Naive thymus-derived CD4-positive, alpha-beta T cell (primary cell): ENCODE results near the gene ACAT1. TPM values are rescaled to one million over a fixed set of nuclear protein-coding genes. Genes with fewer than 3 reads are reported as not detected.
"Not testable (repeated sequence)": the region's sequence is repeated elsewhere in the genome, so short reads cannot be mapped to it uniquely, and the experiment has no call there.

Source experiments
- ATAC-seq: fragments of 150-1000 bp; cut with Tn5 transposase; 2 replicates; pipeline ENCODE4 v1.10.0; 2021; ENCODE audit warnings: mild to moderate bottlenecking, moderate library complexity
- CTCF ChIA-PET: fragments of 350-600 bp; sonication (Branson Sonifier 250); formaldehyde crosslinking; loops from one replicate; lab custom pipeline; 2021; ENCODE audit warnings: antibody characterized with exemption; lab: Charles Lee
- POLR2A ChIA-PET: fragments of 350-600 bp; sonication (Branson Sonifier 250); formaldehyde crosslinking; loops from one replicate; lab custom pipeline; 2021; ENCODE audit warnings: antibody characterized with exemption, inconsistent platforms; lab: Charles Lee
- DNase-seq, 9 donors: peaks; one replicate each; pipeline versions ENCODE4 v3.0.0 to v3.0.0-alpha.2; 2020 to 2022; ENCODE audit warnings: mixed read lengths in 1 of 9
- H3K27ac ChIP-seq: one replicate; pipeline ENCODE4 v1.7.0; 2013; ENCODE audit warnings: mild to moderate bottlenecking, low read depth, low read length, moderate library complexity
- H3K27me3 ChIP-seq, 2 donors: one replicate each; pipeline ENCODE4 v1.7.0; 2013; ENCODE audit warnings: low read length in 2 of 2, mild to moderate bottlenecking in 2 of 2, moderate library complexity in 2 of 2; ENCODE audit not compliant: control insufficient read depth in 2 of 2, insufficient read depth in 2 of 2
- H3K36me3 ChIP-seq, 3 experiments: 1 replicate in 2 of 3; 2 replicates in 1 of 3; pipeline ENCODE4 v1.7.0; 2013; ENCODE audit warnings: low read length in 3 of 3, mild to moderate bottlenecking in 3 of 3, moderate library complexity in 1 of 3; ENCODE audit not compliant: insufficient read depth in 3 of 3, control insufficient read depth in 2 of 3
- H3K4me1 ChIP-seq, 2 donors: one replicate each; pipeline ENCODE4 v1.7.0; 2013; ENCODE audit warnings: low read length in 2 of 2, mild to moderate bottlenecking in 2 of 2, moderate library complexity in 1 of 2; ENCODE audit not compliant: control insufficient read depth in 2 of 2, insufficient read depth in 2 of 2
- H3K4me3 ChIP-seq: 2 replicates; pipeline ENCODE4 v1.7.0; 2013; ENCODE audit warnings: mild to moderate bottlenecking, low read length
- H3K9me3 ChIP-seq, 3 experiments: 1 replicate in 2 of 3; 2 replicates in 1 of 3; pipeline ENCODE4 v1.7.0; 2013; ENCODE audit warnings: low read length in 3 of 3; ENCODE audit not compliant: control insufficient read depth in 2 of 3
- H3K27ac Mint-ChIP-seq, 9 donors: one replicate each; pipeline ENCODE4 v1.8.0; 2020 to 2022; ENCODE audit warnings: mixed read lengths in 9 of 9, mild to moderate bottlenecking in 8 of 9, moderate library complexity in 5 of 9, inconsistent platforms in 2 of 9
- H3K27me3 Mint-ChIP-seq, 5 donors: one replicate each; pipeline ENCODE4 v1.8.0; 2021 to 2022; ENCODE audit warnings: mixed read lengths in 5 of 5, mild to moderate bottlenecking in 1 of 5
- H3K36me3 Mint-ChIP-seq, 5 donors: one replicate each; pipeline ENCODE4 v1.8.0; 2020 to 2022; ENCODE audit warnings: mixed read lengths in 5 of 5, mild to moderate bottlenecking in 3 of 5, inconsistent platforms in 1 of 5
- H3K4me1 Mint-ChIP-seq, 7 donors: one replicate each; pipeline ENCODE4 v1.8.0; 2020 to 2022; ENCODE audit warnings: mixed read lengths in 7 of 7, mild to moderate bottlenecking in 3 of 7, inconsistent platforms in 1 of 7
- H3K4me3 Mint-ChIP-seq, 10 donors: one replicate each; pipeline ENCODE4 v1.8.0; 2020 to 2022; ENCODE audit warnings: mild to moderate bottlenecking in 10 of 10, mixed read lengths in 10 of 10, moderate library complexity in 6 of 10, inconsistent platforms in 2 of 10
- H3K9me3 Mint-ChIP-seq, 11 donors: one replicate each; pipeline ENCODE4 v1.8.0; 2020 to 2022; ENCODE audit warnings: mixed read lengths in 11 of 11, mild to moderate bottlenecking in 4 of 11, inconsistent platforms in 1 of 11, moderate library complexity in 1 of 11
- intact Hi-C, 2 donors: fragments of 100-400 bp; cut with micrococcal nuclease; formaldehyde crosslinking; loops; one replicate each; pipeline ENCODE4 v1.15.1; 2023
- polyA plus RNA-seq, 2 donors: library from polyadenylated mRNA; unstranded; fragments of 300-500 nt; fragmentation: Illumina TruSeq; gene quantifications; one replicate each; pipeline ENCODE4 v1.2.3, GENCODE V29; 2021
- total RNA-seq, 6 experiments: library from RNA in 5 of 6; stranded (reverse) in 5 of 6; gene quantifications; 1 replicate in 5 of 6; 2 replicates in 1 of 6; pipeline ENCODE4 v1.2.3 and lab custom pipeline; 2021 to 2026

The ACAT1 gene
- total and polyA plus RNA-seq, 7 experiments from 2014 or later: 13.0 to 40.2 (median 23.0) TPM

GRCh38 chr11:108160970-108161566 lies 39.7 kb downstream of the ACAT1 start:
- no peaks in the 10 kb centered on the region for H3K9me3 Mint-ChIP-seq
- Histone ChIP-seq H3K4me1 (no peaks in the 10 kb centered on the region), H3K4me3 (no peak overlapping the region), H3K36me3 (peaks cover 17 to 87% (median 29%) of the 10 kb centered on the region in 3 experiments), H3K27me3 (no peaks in the 10 kb centered on the region), H3K27ac (no peak overlapping the region), H3K9me3 (no peaks in the 10 kb centered on the region)
- no peak overlapping the region for H3K4me3 Mint-ChIP-seq
- ChIA-PET CTCF (interaction anchor here (0.6 kb wide), 1 partner anchor 489 kb away, joined by 3 read pairs; no protein-coding TSS in a partner anchor), POLR2A (no interaction called here)
- DNase-seq (no peak), ATAC-seq (peak; percentile 52)
- peak overlapping the region in 7 of 9 donors; percentile 19 to 85 (median 62) for H3K27ac Mint-ChIP-seq
- H3K36me3 Mint-ChIP-seq: peaks cover 4 to 25% (median 16%) of the 10 kb centered on the region in 5 donors
- intact Hi-C loops: no loop called here
- H3K4me1 Mint-ChIP-seq: peaks cover 0 to 12% (median 4%) of the 10 kb centered on the region in 7 donors
- H3K27me3 Mint-ChIP-seq: no peaks in the 10 kb centered on the region

- H3K4me3 ChIP-seq, H3K4me1 Mint-ChIP-seq, intact Hi-C loops, ATAC-seq, H3K27me3 ChIP-seq, H3K27me3 Mint-ChIP-seq, H3K27ac ChIP-seq, H3K9me3 ChIP-seq, DNase-seq, H3K4me1 ChIP-seq, H3K4me3 Mint-ChIP-seq, H3K9me3 Mint-ChIP-seq, H3K27ac Mint-ChIP-seq: not testable (repeated sequence)
- H3K36me3 Mint-ChIP-seq: peaks cover 4 to 39% (median 28%) of the 10 kb centered on the region in 5 donors
- POLR2A ChIA-PET: interaction anchor here (0.8 kb wide), 1 partner anchor 9 kb away, joined by 7 read pairs; no protein-coding TSS in a partner anchor
- H3K36me3 ChIP-seq: peaks cover 17 to 93% (median 40%) of the 10 kb centered on the region in 3 experiments
- CTCF ChIA-PET: interaction anchor here (0.6 kb wide), 1 partner anchor 65 kb away, joined by 3 read pairs; no protein-coding TSS in a partner anchor
Measured at GRCh38 chr11:108162878-108163277, 41.5 kb downstream of the ACAT1 start.

DNA sequence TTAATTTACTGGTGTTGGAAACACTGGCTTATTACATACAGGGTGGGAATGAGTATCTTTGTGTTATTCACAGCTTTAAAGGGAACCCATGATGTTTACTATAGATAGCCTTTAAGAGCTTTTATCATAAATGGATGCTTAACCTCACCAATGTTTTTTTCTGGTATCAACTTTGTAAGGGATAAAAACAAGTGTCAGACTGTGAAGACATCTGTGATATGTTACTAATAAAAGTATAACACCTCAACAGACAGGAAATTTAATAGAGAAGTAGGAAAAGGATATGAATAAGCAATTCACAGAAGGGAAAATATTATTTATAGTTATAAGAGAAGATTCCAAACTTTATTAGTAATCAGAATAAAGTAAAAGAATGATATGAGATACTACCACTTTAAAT lies 46.3 kb downstream of the ACAT1 start:
- intact Hi-C loops: loop anchor here in 1 of 2 donors (5.0 kb wide), 1 partner anchor 170 kb away; no protein-coding TSS in a partner anchor
- DNase-seq: no peak
- no peak overlapping the region for H3K27ac ChIP-seq
- H3K27me3 ChIP-seq: no peaks in the 10 kb centered on the region
- POLR2A ChIA-PET: no interaction called here
- Mint-ChIP-seq H3K36me3 (peaks cover 7 to 50% (median 35%) of the 10 kb centered on the region in 5 donors), H3K27me3 (no peaks in the 10 kb centered on the region), H3K4me3 (no peak overlapping the region), H3K4me1 (peaks cover 15 to 39% (median 19%) of the 10 kb centered on the region in 7 donors), H3K9me3 (no peaks in the 10 kb centered on the region), H3K27ac (peak overlapping the region in 4 of 9 donors; percentile 26 to 60 (median 48))
- peaks cover 13 to 87% (median 37%) of the 10 kb centered on the region in 3 experiments for H3K36me3 ChIP-seq
- no peak for ATAC-seq
- H3K4me1 ChIP-seq: no peaks in the 10 kb centered on the region
- no peaks in the 10 kb centered on the region for H3K9me3 ChIP-seq
- CTCF ChIA-PET: no interaction called here
- no peak overlapping the region for H3K4me3 ChIP-seq

GRCh38 chr11:108170184-108170583 lies 48.8 kb downstream of the ACAT1 start:
- no peaks in the 10 kb centered on the region for H3K9me3 Mint-ChIP-seq
- peaks cover 11 to 57% (median 46%) of the 10 kb centered on the region in 5 donors for H3K36me3 Mint-ChIP-seq
- H3K4me3 ChIP-seq: no peak overlapping the region
- ChIA-PET POLR2A (no interaction called here), CTCF (interaction anchor here (0.9 kb wide), 1 partner anchor 181 kb away, joined by 3 read pairs; no protein-coding TSS in a partner anchor)
- no peaks in the 10 kb centered on the region for H3K27me3 ChIP-seq
- no peaks in the 10 kb centered on the region for H3K4me1 ChIP-seq
- H3K36me3 ChIP-seq: peaks cover 11 to 88% (median 42%) of the 10 kb centered on the region in 3 experiments
- no peak overlapping the region for H3K27ac ChIP-seq
- peak overlapping the region; percentile 50 to 92 (median 76) for H3K27ac Mint-ChIP-seq
- DNase-seq: no peak
- H3K4me1 Mint-ChIP-seq: peaks cover 16 to 47% (median 25%) of the 10 kb centered on the region in 7 donors
- ATAC-seq: no peak
- H3K27me3 Mint-ChIP-seq: no peaks in the 10 kb centered on the region
- intact Hi-C loops: loop anchor here in 1 of 2 donors (5.0 kb wide), 1 partner anchor 87 kb away; no protein-coding TSS in a partner anchor
- no peaks in the 10 kb centered on the region for H3K9me3 ChIP-seq
- peak overlapping the region in 1 of 10 donors; percentile 3 for H3K4me3 Mint-ChIP-seq

GRCh38 chr11:108177570-108177969 lies 56.2 kb downstream of the ACAT1 start:
- H3K27me3 Mint-ChIP-seq: no peaks in the 10 kb centered on the region
- Histone ChIP-seq H3K4me3 (no peak overlapping the region), H3K27ac (no peak overlapping the region), H3K4me1 (no peaks in the 10 kb centered on the region), H3K36me3 (peaks cover 11 to 79% (median 27%) of the 10 kb centered on the region in 3 experiments), H3K27me3 (no peaks in the 10 kb centered on the region), H3K9me3 (no peaks in the 10 kb centered on the region)
- ATAC-seq (no peak), DNase-seq (no peak)
- H3K4me3 Mint-ChIP-seq: no peak overlapping the region
- peaks cover 0 to 23% (median 12%) of the 10 kb centered on the region in 7 donors for H3K4me1 Mint-ChIP-seq
- H3K36me3 Mint-ChIP-seq: peaks cover 19 to 59% (median 44%) of the 10 kb centered on the region in 5 donors
- intact Hi-C loops: loop anchor here in 1 of 2 donors (5.0 kb wide), 1 partner anchor 40 kb away; no protein-coding TSS in a partner anchor
- POLR2A ChIA-PET: no interaction called here
- CTCF ChIA-PET: no interaction called here
- H3K27ac Mint-ChIP-seq: peak overlapping the region in 5 of 9 donors; percentile 0 to 80 (median 31)
- H3K9me3 Mint-ChIP-seq: peaks cover 0 to 1% (median 0%) of the 10 kb centered on the region in 11 donors

DNA sequence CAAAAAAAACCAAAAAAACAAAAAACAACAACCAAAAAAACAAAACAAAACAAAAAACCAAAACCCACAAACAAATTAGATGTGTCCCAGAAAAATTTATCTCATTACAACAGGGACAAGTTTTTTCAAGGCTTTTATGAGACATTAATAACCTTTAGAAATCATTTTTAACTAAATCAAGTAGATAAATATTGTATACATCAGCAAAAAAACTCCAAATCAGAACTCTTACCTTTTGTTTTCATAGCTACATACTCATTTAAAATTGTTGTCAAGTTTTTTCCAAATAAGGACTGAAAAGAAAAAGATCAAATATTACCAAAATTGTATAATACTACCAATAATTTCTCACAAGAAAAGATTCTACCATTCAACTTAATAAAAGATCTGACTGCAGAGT lies 72.4 kb downstream of the ACAT1 start:
- peak overlapping the region in 6 of 9 donors; percentile 18 to 84 (median 34) for H3K27ac Mint-ChIP-seq
- ChIA-PET POLR2A (interaction anchor here (0.6 kb wide), 1 partner anchor 136 kb away, joined by 3 read pairs; no protein-coding TSS in a partner anchor), CTCF (interaction anchor here (0.6 kb wide), 1 partner anchor 144 kb away, joined by 4 read pairs; no protein-coding TSS in a partner anchor)
- no peak overlapping the region for H3K4me3 ChIP-seq
- no peaks in the 10 kb centered on the region for H3K27me3 ChIP-seq
- H3K9me3 ChIP-seq: no peaks in the 10 kb centered on the region
- no peak overlapping the region for H3K27ac ChIP-seq
- no peak overlapping the region for H3K4me3 Mint-ChIP-seq
- H3K4me1 ChIP-seq: peaks cover 0 to 15% of the 10 kb centered on the region in 2 donors
- no peak for ATAC-seq
- peaks cover 2 to 37% (median 20%) of the 10 kb centered on the region in 5 donors for H3K36me3 Mint-ChIP-seq
- H3K36me3 ChIP-seq: peaks cover 14 to 73% (median 48%) of the 10 kb centered on the region in 3 experiments
- peaks cover 4 to 43% (median 30%) of the 10 kb centered on the region in 7 donors for H3K4me1 Mint-ChIP-seq
- no peak for DNase-seq
- no peaks in the 10 kb centered on the region for H3K27me3 Mint-ChIP-seq
- H3K9me3 Mint-ChIP-seq: no peaks in the 10 kb centered on the region
- intact Hi-C loops: no loop called here
